OCI-LY1 (cell line): ENCODE measurements around the gene ZBTB8A.

ENCODE experiments used
- CTCF ChIP-seq: fragments of 200-600 bp; sonication (generic), shearing (Covaris generic); IDR thresholded peaks from 2 replicates; pipeline ENCODE4 v1.5.1; 2017; ENCODE audit warnings: mild to moderate bottlenecking, antibody characterized with exemption, low read length, moderate library complexity, mixed read lengths
- EZH2 ChIP-seq: fragments of 200-600 bp; sonication (generic), shearing (Covaris generic); IDR thresholded peaks from 2 replicates; pipeline ENCODE4 v1.8.0; 2017; ENCODE audit warnings: borderline replicate concordance, mixed run types, mild to moderate bottlenecking, antibody characterized with exemption, low read length, moderate library complexity, mixed read lengths

- TF ChIP-seq EZH2 (no peak), CTCF (no peak)
These were observed 88.5 kb downstream of the ZBTB8A start for GRCh38 chr1:32627596-32628162.
